B cell (primary cell): Measurements from ENCODE around the gene HSPH1. TPM values are rescaled to one million over a fixed set of nuclear protein-coding genes. Genes with fewer than 3 reads are reported as not detected.

Experiments used
- ATAC-seq: fragments of 200-7000 bp; cut with Tn5 transposase; one replicate; pipeline ENCODE4 v1.10.0; 2021; ENCODE audit warnings: low read depth, mild to moderate bottlenecking, moderate number of reproducible peaks, moderate library complexity
- CTCF ChIA-PET: fragments of 350-600 bp; sonication (Branson Sonifier 250); formaldehyde crosslinking; loops from one replicate; lab custom pipeline; 2021; ENCODE audit warnings: antibody characterized with exemption, inconsistent platforms; lab: Charles Lee
- POLR2A ChIA-PET: fragments of 350-600 bp; sonication (Branson Sonifier 250); formaldehyde crosslinking; loops from one replicate; lab custom pipeline; 2021; ENCODE audit warnings: antibody characterized with exemption; lab: Charles Lee
- DNase-seq: peaks from one replicate; pipeline ENCODE4 v3.0.0; 2013
- H2AFZ ChIP-seq: 2 replicates; pipeline ENCODE4 v1.6.1; 2012; ENCODE audit warnings: mild to moderate bottlenecking, low read depth, low read length; ENCODE audit not compliant: insufficient read depth, poor library complexity, severe bottlenecking
- H3K27ac ChIP-seq, 2 donors: 1 replicate in 1 of 2; 2 replicates in 1 of 2; pipeline ENCODE4 v1.5.1; 2012 to 2013; ENCODE audit warnings: low read length in 2 of 2, mild to moderate bottlenecking in 2 of 2, moderate library complexity in 1 of 2
- H3K27me3 ChIP-seq, 4 experiments: fragments of 200-600 bp in 1 of 4; sonication (generic) in 1 of 4; replicated peaks in 1 of 4; 1 replicate in 2 of 4; 2 replicates in 2 of 4; pipeline versions ENCODE4 v1.6.1 to v1.7.0; 2013 to 2016; ENCODE audit warnings: low read length in 3 of 4, mild to moderate bottlenecking in 2 of 4, mixed read lengths in 1 of 4, moderate library complexity in 1 of 4; ENCODE audit not compliant: insufficient read depth in 4 of 4, control insufficient read depth in 3 of 4; ENCODE audit errors: control extremely low read depth in 1 of 4
- H3K36me3 ChIP-seq, 2 experiments: replicated peaks in 1 of 2; 1 replicate in 1 of 2; 2 replicates in 1 of 2; pipeline versions ENCODE4 v1.6.1 to v1.7.1; 2013; ENCODE audit warnings: low read length in 1 of 2; ENCODE audit not compliant: insufficient read depth in 2 of 2, control insufficient read depth in 1 of 2; ENCODE audit errors: control extremely low read depth in 1 of 2, extremely low read depth in 1 of 2
- H3K4me1 ChIP-seq, 2 donors: fragments of 200-600 bp in 1 of 2; sonication (generic) in 1 of 2; 1 replicate in 1 of 2; 2 replicates in 1 of 2; pipeline versions ENCODE4 v1.5.1 to v1.6.1; 2013 to 2017; ENCODE audit warnings: low read length in 2 of 2; ENCODE audit not compliant: control insufficient read depth in 2 of 2, insufficient read depth in 2 of 2
- H3K4me2 ChIP-seq: replicated peaks from 2 replicates; pipeline ENCODE3; 2012; ENCODE audit warnings: mild to moderate bottlenecking, low read depth, low read length; ENCODE audit not compliant: poor library complexity, severe bottlenecking
- H3K4me3 ChIP-seq, 5 experiments: fragments of 200-600 bp in 1 of 5; sonication (generic) in 1 of 5; 1 replicate in 3 of 5; 2 replicates in 2 of 5; pipeline versions ENCODE4 v1.5.1 to v1.7.0; 2011 to 2016; ENCODE audit warnings: low read length in 4 of 5, mild to moderate bottlenecking in 4 of 5, low read depth in 2 of 5, control low read depth in 1 of 5, moderate library complexity in 1 of 5; ENCODE audit not compliant: insufficient read depth in 1 of 5; ENCODE audit errors: control extremely low read depth in 1 of 5, extremely low read depth in 1 of 5
- H3K79me2 ChIP-seq: fragments of 200-600 bp; sonication (generic); one replicate; pipeline ENCODE4 v1.6.0; 2016; ENCODE audit warnings: low read length; ENCODE audit not compliant: control insufficient read depth, insufficient read depth
- H3K9ac ChIP-seq: fragments of 200-600 bp; sonication (generic); 2 replicates; pipeline ENCODE4 v1.6.1; 2017; ENCODE audit warnings: mild to moderate bottlenecking, low read length, moderate library complexity
- H3K9me3 ChIP-seq, 3 donors: one replicate each; pipeline versions ENCODE4 v1.6.1 to v1.7.1; 2013; ENCODE audit warnings: low read length in 2 of 3; ENCODE audit not compliant: control insufficient read depth in 2 of 3, insufficient read depth in 1 of 3; ENCODE audit errors: control extremely low read depth in 1 of 3
- H4K20me1 ChIP-seq: 2 replicates; pipeline ENCODE4 v1.6.0; 2012; ENCODE audit warnings: mild to moderate bottlenecking, low read length; ENCODE audit not compliant: insufficient read depth, control insufficient read depth, poor library complexity, severe bottlenecking
- H3K27ac Mint-ChIP-seq: one replicate; pipeline ENCODE4 v1.8.0; 2021; ENCODE audit warnings: mixed read lengths
- H3K27me3 Mint-ChIP-seq: one replicate; pipeline ENCODE4 v1.8.0; 2021; ENCODE audit warnings: mixed read lengths
- H3K4me1 Mint-ChIP-seq: one replicate; pipeline ENCODE4 v1.8.0; 2021; ENCODE audit warnings: mixed read lengths
- H3K4me3 Mint-ChIP-seq: one replicate; pipeline ENCODE4 v1.8.0; 2021; ENCODE audit warnings: mixed read lengths
- H3K9me3 Mint-ChIP-seq: one replicate; pipeline ENCODE4 v1.8.0; 2022; ENCODE audit warnings: mixed read lengths; ENCODE audit not compliant: insufficient read depth
- CTCF ChIP-seq: fragments of 200-600 bp; IDR thresholded peaks from one replicate; pipeline ENCODE4 v1.8.0; 2022; ENCODE audit warnings: antibody characterized with exemption, mild to moderate bottlenecking
- EZH2 ChIP-seq: IDR thresholded peaks from 2 replicates; pipeline ENCODE4 v1.6.1; 2012; ENCODE audit warnings: borderline replicate concordance, low read depth, mild to moderate bottlenecking, moderate library complexity, low read length; ENCODE audit not compliant: insufficient read depth, poor library complexity, severe bottlenecking
- WGBS: methylation state at CpG from one replicate; pipeline ENCODE4 v1.1.5; 2013; ENCODE audit warnings: missing lambda C conversion rate; ENCODE audit not compliant: insufficient coverage; 5-methylcytosine and 5-hydroxymethylcytosine counted together
- intact Hi-C: fragments of 100-400 bp; cut with micrococcal nuclease; formaldehyde crosslinking; loops from one replicate; pipeline ENCODE4 v1.10.0; 2022
- polyA plus RNA-seq: library from polyadenylated mRNA; depleted of rRNA; stranded (reverse); fragments of >200 nt; gene quantifications from 2 replicates; pipeline ENCODE4 v1.2.3, GENCODE V29; 2012
- total RNA-seq, 2 donors: library from RNA; stranded (reverse); fragments of 120-200 nt in 1 of 2; gene quantifications; 1 replicate in 1 of 2; 2 replicates in 1 of 2; pipeline versions ENCODE4 v1.2.3 to v1.2.4, GENCODE V29; 2013 to 2022

The HSPH1 gene
- total and polyA plus RNA-seq, 2 donors (not counting 1 experiment from before 2014, with no cell fraction given), result 15.4 to 56.4 TPM

DNA sequence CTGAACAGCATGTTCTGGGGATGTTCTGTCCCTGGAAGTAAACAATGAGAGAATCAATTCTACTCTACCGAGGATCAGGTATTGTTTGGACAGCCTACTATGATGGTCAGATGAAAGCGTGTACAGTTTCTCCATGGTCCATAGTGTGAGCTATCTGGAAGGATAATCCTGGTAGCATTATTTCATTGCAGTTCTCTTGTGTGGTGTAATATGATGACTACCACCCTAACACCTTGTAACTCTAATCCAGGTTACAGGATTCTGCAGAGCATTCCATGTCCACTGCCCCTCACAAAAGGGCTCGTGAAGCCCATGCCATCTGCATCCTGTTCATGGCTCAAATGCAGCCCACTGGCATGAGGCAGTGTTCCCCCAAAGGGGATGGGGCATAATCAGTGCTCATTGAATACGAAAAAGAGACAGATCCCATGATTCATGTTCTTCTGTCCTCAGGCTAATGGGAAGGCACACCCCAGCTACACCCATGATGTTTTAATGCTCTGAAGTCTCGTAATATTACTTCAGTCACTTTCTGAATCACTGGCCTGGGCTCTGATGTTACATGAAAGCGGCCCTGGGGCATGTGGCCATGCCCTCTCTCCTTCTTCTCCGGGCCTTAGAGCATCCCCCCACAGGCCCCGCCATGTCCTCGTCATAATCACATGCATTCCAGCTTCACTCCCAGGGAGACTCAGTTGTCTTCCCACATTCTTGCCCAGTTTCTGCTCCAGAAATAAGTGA is 68.4 kb downstream of the HSPH1 start:
- H3K27ac Mint-ChIP-seq, result no peak overlapping the region
- H3K27ac ChIP-seq, result no peak overlapping the region
- intact Hi-C loops, result no loop called here

More for the DNA sequence above, 68.4 kb downstream of the HSPH1 start:
- Histone ChIP-seq H3K4me2 (no peak overlapping the region), H3K27me3 (peaks cover 0 to 6% (median 3%) of the 10 kb centered on the region in 4 experiments), H2AFZ (no peak overlapping the region), H3K9ac (no peak overlapping the region), H3K9me3 (no peaks in the 10 kb centered on the region), H3K4me1 (no peaks in the 10 kb centered on the region), H4K20me1 (no peaks in the 10 kb centered on the region), H3K36me3 (no peaks in the 10 kb centered on the region), H3K79me2 (no peaks in the 10 kb centered on the region), H3K4me3 (no peak overlapping the region)
- Mint-ChIP-seq H3K4me1 (peaks cover 4% of the 10 kb centered on the region), H3K9me3 (no peaks in the 10 kb centered on the region), H3K4me3 (no peak overlapping the region), H3K27me3 (peaks cover 27% of the 10 kb centered on the region)
- ATAC-seq, result no peak
- ChIA-PET CTCF (no interaction called here), POLR2A (no interaction called here)
- no peak for DNase-seq
- TF ChIP-seq EZH2 (no peak), CTCF (no peak)
- WGBS, result 86% methylated on average over 8 of the region's 9 CpGs
